Muscle layer of colon (tissue), 2 donors: ENCODE results near the gene TRABD2B.

ENCODE experiments used
- H3K27ac ChIP-seq: one replicate; pipeline ENCODE4 v1.7.0; 2013; ENCODE audit warnings: low read depth, mild to moderate bottlenecking, low read length, moderate library complexity
- H3K27me3 ChIP-seq, 2 donors: one replicate each; pipeline ENCODE4 v1.7.0; 2013; ENCODE audit warnings: low read length in 2 of 2, mild to moderate bottlenecking in 2 of 2; ENCODE audit not compliant: insufficient read depth in 2 of 2, control insufficient read depth in 1 of 2
- H3K36me3 ChIP-seq: one replicate; pipeline ENCODE4 v1.7.0; 2013; ENCODE audit warnings: mild to moderate bottlenecking, low read length; ENCODE audit not compliant: insufficient read depth
- H3K4me1 ChIP-seq: one replicate; pipeline ENCODE4 v1.7.0; 2013; ENCODE audit warnings: mild to moderate bottlenecking, low read length; ENCODE audit not compliant: insufficient read depth
- H3K4me3 ChIP-seq, 2 donors: one replicate each; pipeline ENCODE4 v1.7.0; 2013; ENCODE audit warnings: low read length in 2 of 2, low read depth in 1 of 2, mild to moderate bottlenecking in 1 of 2, moderate library complexity in 1 of 2
- H3K9ac ChIP-seq: one replicate; pipeline ENCODE4 v1.7.0; 2013; ENCODE audit warnings: low read length
- H3K9me3 ChIP-seq: one replicate; pipeline ENCODE4 v1.7.0; 2013; ENCODE audit warnings: mild to moderate bottlenecking, low read length
- donor health status: abdominal sarcoma.
- donor health status: Adenocarcinoma of cecum.

TRABD2B gene

DNA sequence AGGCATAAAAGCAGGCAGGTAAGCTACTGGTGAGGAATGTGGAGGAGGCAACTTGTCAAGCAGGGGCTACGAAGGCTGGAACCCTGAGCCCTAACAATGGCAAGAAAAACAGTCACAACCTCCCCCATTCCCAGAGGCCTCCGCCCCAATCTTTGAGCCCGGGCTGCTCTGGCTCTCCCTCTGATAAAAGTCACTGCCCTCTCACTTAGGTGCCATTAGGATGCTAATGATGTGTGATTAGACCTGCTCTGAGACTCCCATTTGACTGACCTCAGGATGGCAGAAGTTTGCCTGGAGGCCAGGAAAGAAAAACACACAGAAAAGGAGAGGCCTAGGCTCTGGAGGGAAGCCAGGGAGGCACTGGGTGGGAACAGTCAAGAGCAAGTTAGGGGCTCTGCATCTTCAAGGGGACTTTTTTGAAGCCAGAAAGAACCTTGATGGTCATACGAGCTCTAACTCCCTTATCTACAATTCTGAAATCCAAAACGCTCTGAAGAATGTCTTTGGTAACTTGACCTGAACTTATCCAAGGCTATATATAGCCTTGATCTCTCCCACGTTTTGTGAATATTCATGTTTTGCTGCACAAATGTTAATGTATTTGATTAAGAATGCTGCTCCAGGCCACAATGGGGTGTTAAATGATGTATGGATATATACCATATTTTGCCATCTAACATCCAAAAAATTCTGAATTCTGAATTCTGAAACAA lies 98.9 kb downstream of the TRABD2B start:
- Histone ChIP-seq H3K27me3 (no peaks in the 10 kb centered on the region), H3K4me3 (no peak overlapping the region), H3K9ac (no peak overlapping the region)

DNA sequence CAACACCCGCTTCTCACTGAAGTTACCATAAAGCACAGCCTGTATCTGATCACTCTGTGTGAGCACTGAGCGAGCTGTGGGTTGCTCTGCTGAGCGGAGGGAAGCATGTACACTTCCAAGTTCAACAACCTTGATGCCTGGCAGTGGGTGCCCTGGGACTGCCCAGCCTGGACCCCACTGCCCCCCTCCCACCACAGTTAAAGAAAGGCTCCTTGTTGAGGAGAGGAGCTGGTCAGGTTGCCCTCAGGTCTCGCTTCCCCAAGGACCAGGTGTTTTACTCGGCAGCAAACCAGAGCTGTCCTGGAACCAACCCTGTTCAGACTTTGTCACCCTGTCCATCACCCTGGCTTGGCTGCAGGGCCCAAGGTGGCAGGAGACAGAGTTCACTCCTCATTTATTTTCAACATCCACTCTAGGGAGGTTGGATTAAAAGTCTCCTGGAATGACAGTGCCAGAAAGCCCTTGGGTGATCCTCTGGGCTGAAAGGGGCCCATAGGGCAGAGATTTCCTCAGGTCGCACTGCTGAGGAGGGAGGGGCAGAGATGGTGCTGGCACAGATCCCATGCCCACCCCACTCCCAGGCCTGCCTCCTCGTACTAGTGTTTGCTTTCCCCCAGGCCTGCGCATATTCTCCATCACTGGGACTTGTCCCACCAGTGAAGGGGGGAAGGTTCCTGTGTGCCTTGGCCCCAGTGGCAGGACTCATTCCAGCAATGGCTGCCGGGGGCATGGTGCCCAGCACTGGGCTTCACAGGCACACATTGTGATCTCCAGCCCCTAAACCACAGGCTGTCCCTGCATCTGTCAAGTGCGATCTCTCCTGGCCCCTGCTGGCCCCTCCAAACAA lies 101.7 kb downstream of the TRABD2B start:
- no peaks in the 10 kb centered on the region for H3K9me3 ChIP-seq
- H3K27ac ChIP-seq, result no peak overlapping the region
- H3K27me3 ChIP-seq, result no peaks in the 10 kb centered on the region
- no peaks in the 10 kb centered on the region for H3K4me1 ChIP-seq
- no peak overlapping the region for H3K4me3 ChIP-seq
- H3K36me3 ChIP-seq, result no peaks in the 10 kb centered on the region
- H3K9ac ChIP-seq, result no peak overlapping the region

More for the DNA sequence above, 98.9 kb downstream of the TRABD2B start:
- Histone ChIP-seq H3K36me3 (no peaks in the 10 kb centered on the region), H3K27ac (no peak overlapping the region), H3K9me3 (no peaks in the 10 kb centered on the region), H3K4me1 (no peaks in the 10 kb centered on the region)

DNA sequence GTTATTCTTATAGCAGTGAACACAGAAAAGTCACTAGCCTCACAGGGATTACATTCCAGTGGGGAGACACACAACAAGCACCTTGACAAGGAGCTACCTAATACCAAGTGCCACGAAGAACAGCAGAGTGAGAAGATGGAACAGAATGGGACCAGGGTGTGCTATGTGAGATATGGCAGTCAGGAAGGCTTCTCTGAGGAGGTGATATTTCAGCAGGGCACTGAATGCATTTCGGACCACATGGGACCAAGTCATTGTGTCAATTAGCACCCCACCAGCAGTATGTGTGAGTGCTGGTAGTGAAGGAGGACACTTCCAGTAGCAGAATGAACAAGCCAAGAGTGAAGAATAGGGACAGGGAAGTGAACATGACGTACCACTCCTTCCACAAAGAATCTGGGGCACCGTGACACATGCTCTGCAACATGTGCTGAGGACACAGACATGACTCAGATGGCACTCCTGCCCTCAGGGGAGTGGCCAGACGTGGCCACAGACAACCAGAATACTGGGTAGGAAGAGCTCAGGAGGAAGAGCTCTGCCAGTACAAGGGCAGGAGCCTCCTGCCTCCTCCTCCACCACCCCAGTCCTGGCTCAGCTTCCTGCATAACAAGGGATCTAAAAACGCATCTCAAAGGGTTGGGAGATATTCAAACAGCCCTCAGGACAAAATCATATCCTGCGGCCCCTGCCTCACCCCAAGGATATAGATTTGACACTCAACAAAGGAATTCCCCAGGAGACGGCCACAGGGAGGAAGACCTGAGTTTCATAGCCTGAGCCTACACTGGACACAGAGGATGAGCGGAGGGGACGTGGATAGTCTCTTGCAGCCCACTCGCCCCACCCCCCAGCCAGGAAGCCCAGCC lies 102.5 kb downstream of the TRABD2B start:
- Histone ChIP-seq H3K27me3 (no peaks in the 10 kb centered on the region), H3K9ac (no peak overlapping the region), H3K27ac (no peak overlapping the region), H3K9me3 (no peaks in the 10 kb centered on the region), H3K36me3 (no peaks in the 10 kb centered on the region), H3K4me1 (no peaks in the 10 kb centered on the region), H3K4me3 (no peak overlapping the region)

DNA sequence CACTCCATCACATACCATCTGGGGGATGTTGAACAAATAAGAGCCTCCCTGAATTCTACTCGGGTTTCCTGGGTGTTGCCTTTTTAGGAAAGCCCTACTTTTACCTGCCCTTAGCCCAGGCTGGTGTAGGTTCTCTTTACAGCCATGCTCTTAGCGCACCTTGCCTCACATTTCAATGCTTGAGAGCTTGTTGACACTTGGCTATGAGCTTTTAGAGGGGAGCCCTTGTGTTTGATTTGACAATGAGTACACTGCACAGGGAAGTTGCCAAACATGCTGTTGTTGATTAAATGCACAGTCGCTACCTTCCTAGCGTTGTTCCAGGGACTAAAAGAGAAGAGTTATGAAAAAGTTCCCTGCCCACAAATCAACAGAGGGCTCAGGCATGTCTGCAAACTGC lies 103.8 kb downstream of the TRABD2B start:
- Histone ChIP-seq H3K9ac (no peak overlapping the region), H3K9me3 (no peaks in the 10 kb centered on the region), H3K36me3 (no peaks in the 10 kb centered on the region), H3K27me3 (no peaks in the 10 kb centered on the region), H3K27ac (no peak overlapping the region), H3K4me1 (no peaks in the 10 kb centered on the region), H3K4me3 (no peak overlapping the region)

DNA sequence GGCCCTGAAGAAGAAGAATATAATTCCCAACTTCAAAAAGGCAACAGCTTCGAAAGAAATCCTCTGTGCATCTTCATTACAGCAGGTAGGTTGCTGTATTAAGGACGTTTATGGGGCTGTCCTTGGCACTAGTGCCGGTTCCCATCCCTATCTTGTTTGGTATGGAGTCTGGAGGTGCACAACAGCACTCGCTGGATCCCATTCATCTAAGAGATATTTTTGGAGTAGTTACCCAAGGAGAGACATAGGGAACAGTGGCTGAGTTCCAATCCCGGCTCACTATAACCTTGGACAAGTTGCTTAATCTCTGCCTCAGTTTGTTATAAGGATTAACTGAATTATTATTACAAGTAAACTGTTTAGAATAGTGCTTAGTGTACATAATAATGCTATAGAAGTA lies 106.4 kb downstream of the TRABD2B start:
- no peaks in the 10 kb centered on the region for H3K4me1 ChIP-seq
- no peaks in the 10 kb centered on the region for H3K27me3 ChIP-seq
- H3K27ac ChIP-seq, result no peak overlapping the region
- H3K36me3 ChIP-seq, result no peaks in the 10 kb centered on the region
- H3K9me3 ChIP-seq, result no peaks in the 10 kb centered on the region
- H3K4me3 ChIP-seq, result no peak overlapping the region
- H3K9ac ChIP-seq, result no peak overlapping the region

DNA sequence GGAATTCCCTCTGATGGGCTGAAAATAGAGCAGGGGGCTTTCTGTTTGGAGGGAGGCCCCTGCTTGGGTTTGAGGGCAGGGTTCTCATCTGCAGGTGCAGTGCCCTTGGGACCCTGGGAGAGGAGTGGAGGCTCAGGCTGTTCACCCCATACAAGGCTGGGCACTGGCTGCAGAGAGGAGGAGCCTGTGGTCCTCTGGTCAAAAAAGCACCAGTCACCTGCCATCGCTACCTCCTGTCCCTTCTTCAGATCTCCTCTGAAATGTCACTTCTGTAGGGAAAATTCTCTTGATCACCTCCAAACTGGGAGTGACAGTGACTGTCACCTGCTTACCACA lies 108.9 kb downstream of the TRABD2B start:
- no peaks in the 10 kb centered on the region for H3K27me3 ChIP-seq
- H3K36me3 ChIP-seq, result no peaks in the 10 kb centered on the region
- no peak overlapping the region for H3K4me3 ChIP-seq
- no peak overlapping the region for H3K27ac ChIP-seq
- H3K4me1 ChIP-seq, result no peaks in the 10 kb centered on the region
- no peak overlapping the region for H3K9ac ChIP-seq
- H3K9me3 ChIP-seq, result no peaks in the 10 kb centered on the region

DNA sequence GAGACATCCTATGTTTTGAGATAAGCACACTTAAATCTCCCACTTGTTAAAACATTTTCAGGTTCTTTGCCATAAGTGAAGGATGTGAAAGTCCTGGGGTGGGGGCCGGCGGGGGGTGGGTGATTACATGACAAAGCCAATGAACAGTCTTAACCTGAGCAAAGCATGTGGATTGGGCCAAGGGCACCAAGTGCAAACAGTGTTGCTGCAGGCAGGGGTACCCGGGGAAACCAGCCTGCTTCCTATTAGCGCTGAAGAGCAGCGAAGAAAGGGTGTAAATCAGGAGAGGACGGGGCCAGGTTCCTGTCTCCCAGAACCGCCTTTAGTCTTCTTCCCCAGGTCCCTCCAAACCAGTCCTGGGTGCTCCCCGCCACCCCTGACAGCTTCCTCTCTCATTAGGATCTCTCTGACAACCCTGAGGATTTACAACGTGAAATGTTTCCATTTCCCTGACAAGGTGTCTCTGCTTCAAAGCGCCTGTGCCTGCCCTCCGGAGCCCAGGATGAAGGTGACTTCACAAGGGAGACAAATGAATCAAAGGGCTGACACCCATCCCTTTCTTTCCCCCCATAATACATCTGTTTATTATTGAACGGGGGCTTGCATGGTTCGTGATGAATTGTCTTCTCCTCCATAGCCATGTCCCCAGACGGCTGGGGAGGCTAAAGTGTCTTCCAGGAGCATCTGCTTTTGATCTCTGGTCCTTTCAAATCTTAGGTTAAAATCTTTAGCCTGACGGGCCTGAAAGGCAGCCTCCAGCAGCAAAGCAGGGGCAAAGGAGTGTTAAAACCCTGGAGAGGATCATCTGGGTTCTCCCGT lies 109.5 kb downstream of the TRABD2B start:
- H3K9ac ChIP-seq, result no peak overlapping the region
- no peak overlapping the region for H3K27ac ChIP-seq
- H3K27me3 ChIP-seq, result no peaks in the 10 kb centered on the region

DNA sequence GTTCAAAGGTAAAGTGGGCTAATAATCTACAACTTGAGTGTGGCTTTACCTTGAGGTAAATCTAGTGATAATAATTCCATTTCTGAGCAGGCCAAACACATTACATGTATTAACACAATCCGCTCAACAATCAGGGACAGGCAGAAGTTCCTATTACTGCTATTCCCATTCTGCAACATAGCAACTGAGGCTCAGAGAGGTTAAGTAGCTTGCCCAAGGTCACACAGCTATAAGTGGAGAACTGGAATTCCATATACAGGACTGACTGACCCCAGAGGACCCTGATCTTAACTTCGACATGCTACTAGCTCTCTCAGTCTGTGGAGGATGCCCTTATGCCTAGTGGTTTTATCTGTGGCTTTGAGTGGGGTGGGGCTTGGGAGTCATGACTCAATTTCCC lies 110.1 kb downstream of the TRABD2B start:
- H3K4me3 ChIP-seq, result no peak overlapping the region
- no peaks in the 10 kb centered on the region for H3K9me3 ChIP-seq
- H3K36me3 ChIP-seq, result no peaks in the 10 kb centered on the region
- H3K27ac ChIP-seq, result no peak overlapping the region
- H3K4me1 ChIP-seq, result no peaks in the 10 kb centered on the region
- H3K9ac ChIP-seq, result no peak overlapping the region
- no peaks in the 10 kb centered on the region for H3K27me3 ChIP-seq

More for the DNA sequence above, 109.5 kb downstream of the TRABD2B start:
- no peaks in the 10 kb centered on the region for H3K9me3 ChIP-seq
- H3K4me1 ChIP-seq, result no peaks in the 10 kb centered on the region
- H3K4me3 ChIP-seq, result no peak overlapping the region
- H3K36me3 ChIP-seq, result no peaks in the 10 kb centered on the region

DNA sequence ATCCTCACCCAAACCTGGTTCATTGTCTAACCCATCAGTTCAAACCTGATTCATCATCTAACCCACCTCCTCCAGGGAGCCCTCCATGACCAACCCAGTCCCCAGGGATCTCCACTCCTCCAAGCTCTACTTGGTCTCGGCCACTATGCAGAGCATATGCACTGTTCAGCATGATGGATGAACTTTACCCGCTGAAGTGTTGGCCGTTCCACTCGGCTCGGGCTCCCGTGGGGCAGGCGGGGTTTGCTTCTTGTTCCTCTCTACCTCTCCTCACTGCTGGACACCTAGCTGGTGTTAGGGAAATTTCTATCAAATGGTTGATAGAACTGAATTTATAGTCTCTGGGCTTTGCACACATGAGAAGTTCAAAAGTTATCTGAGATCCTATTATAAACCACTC lies 111.0 kb downstream of the TRABD2B start:
- Histone ChIP-seq H3K27me3 (no peaks in the 10 kb centered on the region), H3K4me1 (no peaks in the 10 kb centered on the region), H3K4me3 (no peak overlapping the region), H3K9ac (no peak overlapping the region), H3K27ac (no peak overlapping the region), H3K9me3 (no peaks in the 10 kb centered on the region), H3K36me3 (no peaks in the 10 kb centered on the region)

DNA sequence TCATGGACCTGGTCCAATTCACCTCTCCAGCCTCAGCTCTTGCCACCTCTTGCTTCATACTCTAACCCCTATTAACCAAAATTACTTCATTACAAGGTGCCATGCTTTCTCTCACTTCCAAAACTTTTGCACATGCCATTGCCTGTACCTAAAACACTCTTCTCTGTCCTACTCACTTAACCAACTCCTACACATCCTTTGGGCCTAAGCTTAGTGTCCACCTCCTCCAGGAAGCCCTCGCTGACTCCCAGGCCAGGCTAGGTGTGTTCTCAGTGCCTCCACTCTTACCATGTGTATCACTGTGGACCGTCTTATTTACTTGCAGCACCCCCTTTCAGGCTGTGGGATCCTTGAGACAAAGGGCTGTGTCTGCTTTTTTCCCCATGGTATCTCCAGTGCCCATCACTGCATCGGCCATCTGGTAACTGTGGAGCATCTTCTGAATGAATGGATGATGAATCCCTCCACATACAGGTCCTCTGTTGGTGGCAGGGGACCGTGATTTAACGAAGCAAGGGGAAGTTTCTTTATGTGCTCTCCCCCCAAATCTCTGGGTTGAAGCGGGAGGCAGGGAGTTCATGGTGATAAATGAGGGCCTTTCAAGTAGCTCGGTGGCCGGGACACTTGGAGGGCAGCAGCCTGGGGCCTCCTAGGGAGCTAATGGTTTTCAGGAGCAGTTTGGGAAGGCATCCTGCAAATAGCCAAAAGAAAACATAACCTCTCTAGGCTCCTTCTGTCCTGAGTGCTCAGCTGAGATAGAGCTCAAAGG lies 111.9 kb downstream of the TRABD2B start:
- H3K27ac ChIP-seq, result no peak overlapping the region
- H3K36me3 ChIP-seq, result no peaks in the 10 kb centered on the region
- no peaks in the 10 kb centered on the region for H3K27me3 ChIP-seq
- H3K4me3 ChIP-seq, result no peak overlapping the region
- H3K9me3 ChIP-seq, result no peaks in the 10 kb centered on the region
- no peaks in the 10 kb centered on the region for H3K4me1 ChIP-seq
- H3K9ac ChIP-seq, result no peak overlapping the region
